GM19463 (cell line): ENCODE measurements around the gene SPACA5.
A peak's percentile ranks its signal among the peaks of the same experiment; 100 is the strongest.
"Not testable (repeated sequence)": the region's sequence is repeated elsewhere in the genome, so short reads cannot be mapped to it uniquely, and the experiment has no call there.

Experiments used
- ATAC-seq: cut with Tn5 transposase; IDR thresholded peaks from one replicate; pipeline ENCODE4 v1.9.1; 2021; ENCODE audit warnings: mild to moderate bottlenecking, moderate library complexity; ENCODE audit not compliant: unreplicated experiment

The SPACA5 gene

GRCh38 chrX:48021026-48021900, 14.5 kb downstream of the SPACA5 start:
- ATAC-seq, result no peak

- no peak for ATAC-seq
Measured at GRCh38 chrX:48022100-48022499, 15.3 kb downstream of the SPACA5 start.

- ATAC-seq, result no peak
Measured at GRCh38 chrX:48022738-48023137, 15.9 kb downstream of the SPACA5 start.

GRCh38 chrX:48025561-48025960, 18.8 kb downstream of the SPACA5 start:
- ATAC-seq, result peak; percentile 42

GRCh38 chrX:48027545-48027944, 20.8 kb downstream of the SPACA5 start:
- ATAC-seq, result not testable (repeated sequence)

- ATAC-seq, result no peak
Measured at GRCh38 chrX:48028091-48028490, 21.3 kb downstream of the SPACA5 start.

GRCh38 chrX:48030237-48030636, 23.4 kb downstream of the SPACA5 start:
- no peak for ATAC-seq

- ATAC-seq, result not testable (repeated sequence)
Measured at GRCh38 chrX:48030641-48031173, 23.9 kb downstream of the SPACA5 start.

- ATAC-seq, result no peak
Measured at GRCh38 chrX:48035891-48036290, 29.1 kb downstream of the SPACA5 start.

GRCh38 chrX:48043056-48043455, 36.3 kb downstream of the SPACA5 start:
- no peak for ATAC-seq

GRCh38 chrX:48045410-48046311, 38.9 kb downstream of the SPACA5 start:
- ATAC-seq, result no peak

GRCh38 chrX:48046846-48047245, 40.1 kb downstream of the SPACA5 start:
- ATAC-seq, result no peak

- no peak for ATAC-seq
Measured at GRCh38 chrX:48058621-48059295, 52.0 kb downstream of the SPACA5 start.

GRCh38 chrX:48059296-48059639, 52.5 kb downstream of the SPACA5 start:
- ATAC-seq, result no peak
